Gastroesophageal sphincter (tissue), 4 donors: ENCODE results near the gene PXK. TPM values are rescaled to one million over a fixed set of nuclear protein-coding genes. Genes with fewer than 3 reads are reported as not detected.

Experiments used
- ATAC-seq: fragments of 150-250 bp; one replicate; pipeline ENCODE4 v1.9.1; 2016; ENCODE audit warnings: mild to moderate bottlenecking, moderate library complexity
- H3K27ac ChIP-seq, 4 donors: fragments of 200-600 bp; sonication (generic) in 3 of 4; 1 replicate in 3 of 4; 2 replicates in 1 of 4; pipeline ENCODE4 v1.5.1; 2016 to 2019
- H3K27me3 ChIP-seq: fragments of 200-600 bp; sonication (generic); one replicate; pipeline ENCODE4 v1.5.1; 2019
- H3K36me3 ChIP-seq, 2 donors: fragments of 200-600 bp; sonication (generic); one replicate each; pipeline ENCODE4 v1.5.1; 2019; ENCODE audit warnings: control low read depth in 1 of 2
- H3K4me1 ChIP-seq, 3 donors: fragments of 200-600 bp; sonication (generic); 1 replicate in 2 of 3; 2 replicates in 1 of 3; pipeline ENCODE4 v1.5.1; 2016 to 2019; ENCODE audit warnings: control low read depth in 2 of 3
- H3K4me3 ChIP-seq, 2 donors: fragments of 200-600 bp; sonication (generic); one replicate each; pipeline ENCODE4 v1.5.1; 2019; ENCODE audit warnings: mild to moderate bottlenecking in 1 of 2, moderate library complexity in 1 of 2
- H3K9me3 ChIP-seq, 3 donors: fragments of 200-600 bp; sonication (generic); one replicate each; pipeline ENCODE4 v1.5.1; 2017 to 2019; ENCODE audit warnings: control low read depth in 2 of 3
- CTCF ChIP-seq, 4 experiments: fragments of 200-600 bp in 2 of 4; fragments of 450-650 bp in 2 of 4; sonication (generic) in 1 of 4; IDR thresholded peaks; one replicate each; pipeline ENCODE4 v1.5.1; 2017 to 2019; ENCODE audit warnings: antibody characterized with exemption in 4 of 4, mild to moderate bottlenecking in 2 of 4, moderate library complexity in 2 of 4
- EP300 ChIP-seq: sonication (generic); formaldehyde crosslinking; IDR thresholded peaks from one replicate; pipeline ENCODE4 v1.6.1; 2017; ENCODE audit warnings: antibody characterized with exemption, mild to moderate bottlenecking
- POLR2A ChIP-seq, 2 donors: fragments of 450-650 bp; IDR thresholded peaks; one replicate each; pipeline ENCODE4 v1.6.1; 2017; ENCODE audit warnings: antibody characterized with exemption in 2 of 2, mild to moderate bottlenecking in 2 of 2, moderate library complexity in 1 of 2
- POLR2AphosphoS5 ChIP-seq: sonication (generic); formaldehyde crosslinking; IDR thresholded peaks from one replicate; pipeline ENCODE4 v1.6.1; 2017; ENCODE audit warnings: antibody characterized with exemption
- WGBS, 2 donors: methylation state at CpG; one replicate each; pipeline ENCODE4 v1.1.5; 2018; ENCODE audit warnings: low coverage in 1 of 2; 5-methylcytosine and 5-hydroxymethylcytosine counted together
- total RNA-seq, 4 donors: library from RNA; depleted of rRNA; stranded (reverse); fragments of >200 nt; gene quantifications; one replicate each; pipeline ENCODE4 v1.1.0, GENCODE V29; 2016

PXK gene
- total RNA-seq, 4 donors from 2014 or later = 29.3 to 41.0 (median 34.4) TPM

- Histone ChIP-seq H3K4me3 (no peak overlapping the region), H3K9me3 (no peaks in the 10 kb centered on the region), H3K27me3 (no peaks in the 10 kb centered on the region), H3K27ac (no peak overlapping the region), H3K4me1 (no peaks in the 10 kb centered on the region), H3K36me3 (peaks cover 0 to 30% of the 10 kb centered on the region in 2 donors)
- TF ChIP-seq POLR2A (IDR thresholded peaks at IDR 0.05) (no peak), POLR2AphosphoS5 (no peak)
- 71 to 82% methylated on average over 2 to 4 of the region's 9 CpGs for WGBS, 2 donors
- no peak for ATAC-seq
Observed at GRCh38 chr3:58291671-58292338, 40.9 kb upstream of the PXK start.

- H3K4me1 ChIP-seq = no peaks in the 10 kb centered on the region
- 78 to 85% methylated on average over 3 to 10 of the region's 10 CpGs for WGBS, 2 donors
- H3K27me3 ChIP-seq = no peaks in the 10 kb centered on the region
- no peak overlapping the region for H3K4me3 ChIP-seq
- peaks cover 0 to 20% of the 10 kb centered on the region in 2 donors for H3K36me3 ChIP-seq
- H3K27ac ChIP-seq = no peak overlapping the region
- H3K9me3 ChIP-seq = no peaks in the 10 kb centered on the region
- no peak for TF ChIP-seq POLR2A (IDR thresholded peaks at IDR 0.05)
- no peak for TF ChIP-seq EP300
- TF ChIP-seq POLR2AphosphoS5 = no peak
- no peak for TF ChIP-seq CTCF (IDR thresholded peaks at IDR 0.05)
- ATAC-seq = no peak
Observed at GRCh38 chr3:58292866-58293265, 39.8 kb upstream of the PXK start.

GRCh38 chr3:58293516-58293915, 39.2 kb upstream of the PXK start:
- H3K4me1 ChIP-seq = no peaks in the 10 kb centered on the region
- TF ChIP-seq POLR2A (IDR thresholded peaks at IDR 0.05) (no peak), CTCF (IDR thresholded peaks at IDR 0.05) (no peak), POLR2AphosphoS5 (no peak), EP300 (no peak)
- H3K27ac ChIP-seq = no peak overlapping the region
- H3K27me3 ChIP-seq = no peaks in the 10 kb centered on the region
- peaks cover 0 to 15% of the 10 kb centered on the region in 2 donors for H3K36me3 ChIP-seq
- H3K4me3 ChIP-seq = no peak overlapping the region
- WGBS, 2 donors = 89 to 100% methylated on average over 1 to 7 of the region's 9 CpGs
- no peaks in the 10 kb centered on the region for H3K9me3 ChIP-seq
- no peak for ATAC-seq

- H3K27me3 ChIP-seq = peaks cover 16% of the 10 kb centered on the region
- no peak overlapping the region for H3K4me3 ChIP-seq
- WGBS, 2 donors = 80% methylated on average over 1 of the region's 5 CpGs; no CpG with 5 or more reads in 1 of the 2 donors
- H3K9me3 ChIP-seq = no peaks in the 10 kb centered on the region
- H3K4me1 ChIP-seq = peaks cover 0 to 7% (median 0%) of the 10 kb centered on the region in 3 donors
- H3K36me3 ChIP-seq = peaks cover 0 to 15% of the 10 kb centered on the region in 2 donors
- TF ChIP-seq POLR2AphosphoS5 = no peak
- TF ChIP-seq CTCF (IDR thresholded peaks at IDR 0.05) = no peak
- no peak for TF ChIP-seq EP300
- no peak for TF ChIP-seq POLR2A (IDR thresholded peaks at IDR 0.05)
- ATAC-seq = no peak
- no peak overlapping the region for H3K27ac ChIP-seq
Observed at GRCh38 chr3:58296269-58296668, 36.4 kb upstream of the PXK start.

- no peak overlapping the region for H3K4me3 ChIP-seq
- TF ChIP-seq POLR2A (IDR thresholded peaks at IDR 0.05) = no peak
- no peak for TF ChIP-seq EP300
- TF ChIP-seq POLR2AphosphoS5 = no peak
- 37 to 67% methylated on average over 3 to 6 of the region's 6 CpGs for WGBS, 2 donors
- peaks cover 0 to 15% of the 10 kb centered on the region in 2 donors for H3K36me3 ChIP-seq
- H3K27me3 ChIP-seq = peaks cover 20% of the 10 kb centered on the region
- H3K4me1 ChIP-seq = peaks cover 0 to 7% (median 0%) of the 10 kb centered on the region in 3 donors
- H3K9me3 ChIP-seq = no peaks in the 10 kb centered on the region
- no peak overlapping the region for H3K27ac ChIP-seq
- ATAC-seq = no peak
Observed at GRCh38 chr3:58296843-58297242, 35.8 kb upstream of the PXK start.

- Histone ChIP-seq H3K9me3 (no peaks in the 10 kb centered on the region), H3K4me3 (no peak overlapping the region), H3K4me1 (peaks cover 0 to 7% (median 0%) of the 10 kb centered on the region in 3 donors), H3K36me3 (peaks cover 0 to 9% of the 10 kb centered on the region in 2 donors), H3K27ac (no peak overlapping the region), H3K27me3 (peaks cover 34% of the 10 kb centered on the region)
- no peak for ATAC-seq
- TF ChIP-seq POLR2AphosphoS5 (no peak), CTCF (IDR thresholded peaks at IDR 0.05) (no peak), EP300 (no peak), POLR2A (IDR thresholded peaks at IDR 0.05) (no peak)
- WGBS, 2 donors = no CpG with 5 or more reads among the region's 3 CpGs
Observed at GRCh38 chr3:58298190-58298589, 34.5 kb upstream of the PXK start.
